ENCODE results near the gene DLEC1.

- TF ChIP-seq CTCF (IDR thresholded peaks at IDR 0.05; ENCODE audit: borderline replicate concordance, extremely low read depth, low read length, poor library complexity, severe bottlenecking) = no peak
- TF ChIP-seq EZH2 (IDR thresholded peaks at IDR 0.05; ENCODE audit: borderline replicate concordance, low read depth, low read length, severe bottlenecking) = no peak
These were observed 7.7 kb upstream of the DLEC1 start for GRCh38 chr3:38031022-38031994.
